Activated naive CD8-positive, alpha-beta T cell treated with anti-CD3 and anti-CD28 coated beads, Interleukin-2, amount 50 U/mL, for 24 hours (primary cell): ENCODE measurements around the gene C10orf71.

Experiments used
- ATAC-seq: fragments of 150-1000 bp; cut with Tn5 transposase; one replicate; pipeline ENCODE4 v1.10.0; 2021
- DNase-seq: peaks from one replicate; pipeline ENCODE4 v3.0.0; 2021
- H3K27ac Mint-ChIP-seq: one replicate; pipeline ENCODE4 v1.8.0; 2021; ENCODE audit warnings: mild to moderate bottlenecking, mixed read lengths
- H3K27me3 Mint-ChIP-seq: one replicate; pipeline ENCODE4 v1.8.0; 2021; ENCODE audit warnings: mixed read lengths
- H3K36me3 Mint-ChIP-seq: one replicate; pipeline ENCODE4 v1.8.0; 2021; ENCODE audit warnings: low read depth, mixed read lengths
- H3K4me1 Mint-ChIP-seq: one replicate; pipeline ENCODE4 v1.8.0; 2021; ENCODE audit warnings: mixed read lengths
- H3K4me3 Mint-ChIP-seq: one replicate; pipeline ENCODE4 v1.8.0; 2021; ENCODE audit warnings: mild to moderate bottlenecking, moderate library complexity, mixed read lengths
- H3K9me3 Mint-ChIP-seq: one replicate; pipeline ENCODE4 v1.8.0; 2021; ENCODE audit warnings: mixed read lengths

Gene C10orf71

GRCh38 chr10:49295297-49295696 is 3.7 kb upstream of the C10orf71 start:
- Mint-ChIP-seq H3K9me3 (no peaks in the 10 kb centered on the region), H3K27ac (no peak overlapping the region), H3K27me3 (no peaks in the 10 kb centered on the region), H3K4me1 (peaks cover 9% of the 10 kb centered on the region), H3K4me3 (no peak overlapping the region), H3K36me3 (no peaks in the 10 kb centered on the region)
- ATAC-seq = no peak
- DNase-seq = no peak

- Mint-ChIP-seq H3K27ac (no peak overlapping the region), H3K9me3 (no peaks in the 10 kb centered on the region), H3K4me1 (peaks cover 9% of the 10 kb centered on the region), H3K4me3 (no peak overlapping the region), H3K27me3 (no peaks in the 10 kb centered on the region), H3K36me3 (no peaks in the 10 kb centered on the region)
- ATAC-seq = no peak
- no peak for DNase-seq
Observed at GRCh38 chr10:49296382-49296781, 2.6 kb upstream of the C10orf71 start.

- no peaks in the 10 kb centered on the region for H3K27me3 Mint-ChIP-seq
- H3K27ac Mint-ChIP-seq = no peak overlapping the region
- no peaks in the 10 kb centered on the region for H3K36me3 Mint-ChIP-seq
- H3K4me1 Mint-ChIP-seq = peaks cover 9% of the 10 kb centered on the region
- H3K4me3 Mint-ChIP-seq = no peak overlapping the region
- ATAC-seq (no peak), DNase-seq (no peak)
- H3K9me3 Mint-ChIP-seq = no peaks in the 10 kb centered on the region
Observed at GRCh38 chr10:49296836-49297235, 2.1 kb upstream of the C10orf71 start.

- H3K4me1 Mint-ChIP-seq = peaks cover 9% of the 10 kb centered on the region
- no peak overlapping the region for H3K27ac Mint-ChIP-seq
- no peaks in the 10 kb centered on the region for H3K36me3 Mint-ChIP-seq
- H3K4me3 Mint-ChIP-seq = no peak overlapping the region
- H3K27me3 Mint-ChIP-seq = no peaks in the 10 kb centered on the region
- H3K9me3 Mint-ChIP-seq = no peaks in the 10 kb centered on the region
- DNase-seq (no peak), ATAC-seq (no peak)
Observed at GRCh38 chr10:49297818-49298670, 926 bp upstream of the C10orf71 start.

GRCh38 chr10:49298671-49298982 is 343 bp upstream of the C10orf71 start:
- DNase-seq = no peak

GRCh38 chr10:49299816-49300139 is 808 bp downstream of the C10orf71 start:
- Mint-ChIP-seq H3K4me3 (no peak overlapping the region), H3K9me3 (no peaks in the 10 kb centered on the region)
- no peak for ATAC-seq

More at GRCh38 chr10:49298671-49298982, 343 bp upstream of the C10orf71 start:
- ATAC-seq = no peak
- Mint-ChIP-seq H3K36me3 (no peaks in the 10 kb centered on the region), H3K4me3 (no peak overlapping the region), H3K27ac (no peak overlapping the region), H3K9me3 (no peaks in the 10 kb centered on the region), H3K4me1 (peaks cover 9% of the 10 kb centered on the region), H3K27me3 (no peaks in the 10 kb centered on the region)

GRCh38 chr10:49300140-49300974 is 1.4 kb downstream of the C10orf71 start:
- H3K4me3 Mint-ChIP-seq = no peak overlapping the region

More at GRCh38 chr10:49299816-49300139, 808 bp downstream of the C10orf71 start:
- no peaks in the 10 kb centered on the region for H3K36me3 Mint-ChIP-seq
- H3K27ac Mint-ChIP-seq = no peak overlapping the region
- H3K4me1 Mint-ChIP-seq = peaks cover 9% of the 10 kb centered on the region
- DNase-seq = no peak
- no peaks in the 10 kb centered on the region for H3K27me3 Mint-ChIP-seq

GRCh38 chr10:49301302-49301701 is 2.3 kb downstream of the C10orf71 start:
- ATAC-seq (no peak), DNase-seq (no peak)
- Mint-ChIP-seq H3K36me3 (no peaks in the 10 kb centered on the region), H3K9me3 (no peaks in the 10 kb centered on the region), H3K27ac (no peak overlapping the region), H3K27me3 (no peaks in the 10 kb centered on the region), H3K4me1 (peaks cover 9% of the 10 kb centered on the region), H3K4me3 (no peak overlapping the region)

More at GRCh38 chr10:49300140-49300974, 1.4 kb downstream of the C10orf71 start:
- H3K9me3 Mint-ChIP-seq = no peaks in the 10 kb centered on the region
- no peak overlapping the region for H3K27ac Mint-ChIP-seq
- no peak for ATAC-seq
- peaks cover 9% of the 10 kb centered on the region for H3K4me1 Mint-ChIP-seq
- no peak for DNase-seq
- H3K36me3 Mint-ChIP-seq = no peaks in the 10 kb centered on the region
- no peaks in the 10 kb centered on the region for H3K27me3 Mint-ChIP-seq

- Mint-ChIP-seq H3K27ac (no peak overlapping the region), H3K9me3 (no peaks in the 10 kb centered on the region), H3K4me3 (no peak overlapping the region), H3K4me1 (peaks cover 9% of the 10 kb centered on the region), H3K27me3 (no peaks in the 10 kb centered on the region), H3K36me3 (no peaks in the 10 kb centered on the region)
- no peak for ATAC-seq
- DNase-seq = no peak
Observed at GRCh38 chr10:49302088-49302487, 3.1 kb downstream of the C10orf71 start.

GRCh38 chr10:49303711-49304110 is 4.7 kb downstream of the C10orf71 start:
- Mint-ChIP-seq H3K36me3 (no peaks in the 10 kb centered on the region), H3K9me3 (no peaks in the 10 kb centered on the region), H3K4me1 (peaks cover 9% of the 10 kb centered on the region), H3K27me3 (no peaks in the 10 kb centered on the region), H3K4me3 (no peak overlapping the region), H3K27ac (no peak overlapping the region)
- DNase-seq = no peak
- no peak for ATAC-seq

- ATAC-seq = no peak
- peaks cover 9% of the 10 kb centered on the region for H3K4me1 Mint-ChIP-seq
Observed at GRCh38 chr10:49304137-49304536, 5.2 kb downstream of the C10orf71 start.

GRCh38 chr10:49307921-49308320 is 9.0 kb downstream of the C10orf71 start:
- Mint-ChIP-seq H3K9me3 (no peaks in the 10 kb centered on the region), H3K36me3 (no peaks in the 10 kb centered on the region), H3K27me3 (no peaks in the 10 kb centered on the region), H3K4me1 (peaks cover 29% of the 10 kb centered on the region), H3K27ac (no peak overlapping the region), H3K4me3 (no peak overlapping the region)
- ATAC-seq (no peak), DNase-seq (no peak)

More at GRCh38 chr10:49304137-49304536, 5.2 kb downstream of the C10orf71 start:
- Mint-ChIP-seq H3K4me3 (no peak overlapping the region), H3K9me3 (no peaks in the 10 kb centered on the region), H3K27me3 (no peaks in the 10 kb centered on the region), H3K27ac (no peak overlapping the region), H3K36me3 (no peaks in the 10 kb centered on the region)
- DNase-seq = no peak

- Mint-ChIP-seq H3K27ac (no peak overlapping the region), H3K9me3 (no peaks in the 10 kb centered on the region), H3K27me3 (peaks cover 2% of the 10 kb centered on the region), H3K36me3 (no peaks in the 10 kb centered on the region), H3K4me1 (peaks cover 29% of the 10 kb centered on the region), H3K4me3 (no peak overlapping the region)
- ATAC-seq (no peak), DNase-seq (no peak)
Observed at GRCh38 chr10:49308881-49309280, 9.9 kb downstream of the C10orf71 start.

- Mint-ChIP-seq H3K27ac (peak overlapping the region; percentile 88), H3K4me3 (peak overlapping the region; percentile 42), H3K27me3 (peaks cover 2% of the 10 kb centered on the region), H3K36me3 (no peaks in the 10 kb centered on the region), H3K4me1 (peaks cover 29% of the 10 kb centered on the region), H3K9me3 (no peaks in the 10 kb centered on the region)
- peak; percentile 79 for ATAC-seq
- DNase-seq = peak; percentile 47
Observed at GRCh38 chr10:49309691-49310411, 10.9 kb downstream of the C10orf71 start.
